Activated effector memory CD4-positive, alpha-beta T cell treated with Interleukin-2 at 50 U/mL for 16 hours (primary cell): Measurements from ENCODE around the gene TNFRSF17.

Source experiments
- DNase-seq: peaks from one replicate; pipeline ENCODE4 v3.0.0-alpha.2; 2020

Gene TNFRSF17

DNA sequence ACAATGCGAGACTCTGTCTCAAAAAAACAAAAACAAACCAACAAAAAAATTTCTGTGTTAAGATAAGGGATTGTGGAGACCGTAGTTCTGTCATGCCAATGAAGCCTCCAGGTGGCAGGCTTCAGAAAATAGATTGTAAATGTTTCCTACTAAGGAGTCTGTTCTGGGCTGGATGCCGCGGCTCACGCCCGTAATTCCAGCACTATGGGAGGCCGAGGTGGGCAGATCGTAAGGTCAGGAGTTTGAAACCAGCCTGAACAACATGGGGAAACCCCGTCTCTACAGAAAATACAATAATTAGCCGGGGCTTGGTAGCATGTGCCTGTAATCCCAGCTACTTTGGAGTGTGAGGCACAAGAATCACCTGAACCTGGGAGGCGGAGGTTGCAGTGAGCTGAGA, 7.1 kb downstream of the TNFRSF17 start:
- no peak for DNase-seq

DNA sequence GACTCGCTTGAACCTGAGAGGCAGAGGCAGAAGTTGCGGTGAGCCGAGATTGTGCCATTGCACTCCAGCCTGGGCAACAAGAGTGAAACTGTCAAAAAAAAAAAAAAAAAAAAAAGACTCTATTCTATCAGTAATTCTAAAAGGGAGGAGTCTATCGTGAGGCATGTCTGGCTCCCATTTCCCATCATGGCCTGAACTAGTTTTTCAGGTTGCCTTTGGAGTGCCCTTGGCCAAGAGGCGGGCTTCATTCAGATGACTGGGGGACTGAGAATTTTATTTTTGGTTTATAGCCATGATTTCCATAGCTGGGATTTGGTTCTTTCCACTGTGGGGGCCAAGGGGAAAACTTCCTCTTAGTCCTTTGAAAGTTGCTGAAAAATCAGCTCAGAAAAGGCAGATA, 8.1 kb downstream of the TNFRSF17 start:
- DNase-seq = no peak

GRCh38 chr16:11976850-11977375, 11.9 kb downstream of the TNFRSF17 start:
- no peak for DNase-seq

GRCh38 chr16:11977376-11978041, 12.5 kb downstream of the TNFRSF17 start:
- DNase-seq = no peak

GRCh38 chr16:11978080-11978479, 13.1 kb downstream of the TNFRSF17 start:
- no peak for DNase-seq

- DNase-seq = no peak
Measured at GRCh38 chr16:11979013-11979672, 14.1 kb downstream of the TNFRSF17 start.

GRCh38 chr16:11980136-11980844, 15.3 kb downstream of the TNFRSF17 start:
- DNase-seq = no peak

GRCh38 chr16:11985250-11985649, 20.2 kb downstream of the TNFRSF17 start:
- DNase-seq = no peak

- no peak for DNase-seq
Measured at GRCh38 chr16:11986521-11987057, 21.6 kb downstream of the TNFRSF17 start.

GRCh38 chr16:11988258-11988978, 23.4 kb downstream of the TNFRSF17 start:
- no peak for DNase-seq

GRCh38 chr16:11990702-11991390, 25.8 kb downstream of the TNFRSF17 start:
- no peak for DNase-seq

DNA sequence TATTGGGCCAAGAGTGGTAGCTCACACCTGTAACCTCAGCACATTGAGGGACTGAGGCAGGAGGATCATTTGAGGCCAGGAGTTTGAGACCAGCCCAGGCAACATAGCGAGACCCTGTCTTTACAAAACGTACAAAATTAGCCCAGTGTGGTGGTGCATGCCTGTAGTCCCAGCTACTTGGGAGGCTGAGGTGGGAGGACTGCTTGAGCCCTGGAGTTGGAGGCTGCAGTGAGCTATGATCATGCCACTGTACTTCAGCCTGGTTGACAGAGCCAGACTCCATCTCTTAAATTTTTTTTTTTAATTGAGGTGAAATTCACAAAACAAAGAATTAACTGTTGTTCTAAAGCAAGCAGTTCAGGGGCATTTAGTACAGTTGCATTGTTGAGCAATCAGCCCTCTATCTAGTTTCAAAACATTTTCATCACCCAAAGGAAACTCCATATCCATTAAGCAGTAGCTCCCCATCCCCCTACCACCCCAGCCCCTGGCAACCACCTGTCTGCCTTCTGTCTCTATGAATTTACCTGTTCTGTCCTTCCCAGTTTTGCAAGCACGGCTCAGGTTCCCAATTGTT, 27.1 kb downstream of the TNFRSF17 start:
- no peak for DNase-seq

DNA sequence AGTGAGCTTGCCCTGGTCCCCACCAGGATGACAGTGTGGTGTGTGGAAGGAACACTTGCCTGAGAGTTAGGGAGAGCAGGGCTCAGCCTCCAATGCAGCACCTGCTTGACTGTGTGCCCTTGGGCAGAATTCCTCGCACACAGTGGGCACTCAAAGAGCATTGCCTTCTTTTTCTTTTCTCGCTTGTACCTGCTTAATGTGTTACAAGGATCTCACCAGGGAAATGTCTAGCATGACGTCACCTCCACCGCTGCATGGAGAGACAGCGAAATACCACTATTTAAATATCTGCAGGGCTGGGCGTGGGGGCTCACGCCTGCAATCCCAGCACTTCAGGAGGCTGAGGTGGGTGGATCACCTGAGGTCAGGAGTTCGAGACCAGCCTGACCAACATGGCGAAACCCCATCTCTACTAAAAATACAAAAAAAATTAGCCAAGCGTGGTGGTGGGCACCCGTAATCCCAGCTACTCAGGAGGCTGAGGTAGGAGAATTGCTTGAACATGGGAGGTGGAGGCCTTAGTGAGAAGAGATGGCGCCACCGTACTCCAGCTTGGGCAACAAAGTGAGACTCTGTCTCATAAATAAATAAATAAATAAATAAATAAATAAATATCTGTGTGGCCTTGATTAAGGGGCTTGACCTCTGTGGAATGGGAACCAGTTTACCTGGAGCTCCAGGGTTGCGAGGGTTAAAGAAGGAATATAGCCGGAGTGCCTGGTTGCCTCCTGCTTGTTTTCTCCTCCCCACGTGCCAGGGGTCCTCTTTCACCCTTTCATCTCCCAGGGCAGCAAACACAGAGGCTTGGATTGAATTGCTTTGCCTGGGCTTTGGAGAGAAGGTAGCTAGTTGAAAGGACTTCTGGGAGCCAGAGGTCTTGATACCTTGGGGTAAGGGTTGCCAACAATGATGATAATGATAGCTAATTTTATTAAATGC, 27.8 kb downstream of the TNFRSF17 start:
- DNase-seq = no peak

DNA sequence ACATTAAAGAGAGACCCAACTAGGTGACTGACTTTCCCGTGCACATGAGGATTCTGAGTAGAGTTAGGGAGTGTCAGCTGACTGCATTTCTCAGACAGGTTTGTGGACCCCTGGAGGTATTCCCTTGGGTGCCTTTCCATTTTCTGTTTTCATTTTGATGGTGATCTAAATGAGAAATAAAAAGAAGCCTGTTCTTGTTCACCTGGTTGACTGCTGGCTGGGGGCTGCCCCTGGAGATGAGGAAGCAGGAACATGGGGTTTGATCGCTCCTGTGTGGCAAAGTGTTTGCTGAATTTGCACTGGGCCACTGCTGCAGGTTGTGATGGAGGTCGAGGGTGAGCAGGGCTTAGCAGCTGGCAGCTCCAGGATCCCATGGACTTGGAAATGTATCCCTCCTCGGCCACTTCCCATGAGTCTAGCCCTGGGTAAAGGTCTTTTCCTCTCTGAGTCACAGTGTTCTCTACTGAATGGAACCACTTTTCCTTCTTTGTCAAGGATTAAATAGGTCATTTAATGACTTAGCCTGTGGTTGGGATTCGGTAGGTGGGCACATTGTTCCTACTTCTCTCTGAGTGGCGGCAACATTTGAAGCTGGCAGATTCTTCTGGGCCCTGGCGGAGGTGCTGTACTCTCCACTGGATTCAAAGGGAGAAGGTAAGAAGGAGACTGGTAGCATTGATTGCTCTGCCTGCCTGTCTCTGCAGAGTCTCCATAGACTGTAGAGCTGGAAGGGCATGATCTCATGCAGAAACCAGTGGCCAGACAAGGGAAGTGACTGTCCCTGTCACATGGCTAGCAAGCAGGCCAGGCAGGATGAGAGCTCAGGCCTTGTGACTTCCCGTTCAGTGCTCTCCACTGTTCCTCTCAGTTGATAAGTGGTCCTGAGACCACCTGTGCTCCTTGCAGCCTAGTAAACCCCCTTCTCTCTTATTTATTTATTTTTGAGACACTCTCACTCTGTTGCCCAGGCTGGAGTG, 29.4 kb downstream of the TNFRSF17 start:
- DNase-seq = no peak

DNA sequence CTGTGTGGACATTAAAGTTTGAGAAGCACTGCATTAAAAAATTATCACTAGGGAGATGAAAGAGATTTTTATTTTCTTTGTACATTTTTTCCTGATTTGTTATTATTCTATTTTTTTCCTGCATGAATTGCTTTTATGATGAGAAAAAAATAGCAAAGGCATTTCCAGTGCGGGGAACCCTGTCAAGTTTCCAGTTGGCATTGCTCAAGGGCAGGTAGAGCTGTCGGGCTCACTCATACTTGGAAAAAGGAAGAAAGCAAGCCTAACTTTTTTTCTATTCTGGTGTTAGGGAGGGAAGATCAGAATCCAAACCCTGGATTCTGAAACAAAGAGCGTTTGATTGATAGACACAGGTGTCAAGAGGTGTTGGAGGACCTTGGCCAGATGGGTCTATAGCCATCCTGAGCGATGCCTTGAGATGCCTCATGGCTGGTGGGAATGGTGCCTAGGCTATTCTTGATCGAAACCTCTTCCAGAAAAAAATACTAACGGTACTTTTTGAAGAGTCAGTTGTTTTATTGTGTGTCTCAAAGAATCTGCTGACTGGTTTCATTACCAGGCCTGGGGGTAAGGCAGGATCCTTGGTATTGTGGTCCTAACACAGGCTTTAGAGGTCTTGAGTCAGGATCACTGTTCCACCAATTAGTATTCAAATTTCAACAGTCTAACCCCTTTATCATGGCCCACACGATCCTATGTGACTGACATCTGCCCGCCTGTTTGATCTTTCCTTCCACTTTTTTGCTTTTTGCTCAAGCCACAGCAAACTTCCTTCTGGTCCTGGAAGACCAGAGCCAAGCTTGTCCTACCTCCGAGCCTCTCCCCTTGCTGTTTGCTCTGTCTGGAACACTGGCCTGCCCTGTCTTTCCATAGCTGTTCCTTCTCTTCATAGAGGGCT, 31.7 kb downstream of the TNFRSF17 start:
- no peak for DNase-seq

- no peak for DNase-seq
Measured at GRCh38 chr16:12000032-12000431, 35.0 kb downstream of the TNFRSF17 start.

DNA sequence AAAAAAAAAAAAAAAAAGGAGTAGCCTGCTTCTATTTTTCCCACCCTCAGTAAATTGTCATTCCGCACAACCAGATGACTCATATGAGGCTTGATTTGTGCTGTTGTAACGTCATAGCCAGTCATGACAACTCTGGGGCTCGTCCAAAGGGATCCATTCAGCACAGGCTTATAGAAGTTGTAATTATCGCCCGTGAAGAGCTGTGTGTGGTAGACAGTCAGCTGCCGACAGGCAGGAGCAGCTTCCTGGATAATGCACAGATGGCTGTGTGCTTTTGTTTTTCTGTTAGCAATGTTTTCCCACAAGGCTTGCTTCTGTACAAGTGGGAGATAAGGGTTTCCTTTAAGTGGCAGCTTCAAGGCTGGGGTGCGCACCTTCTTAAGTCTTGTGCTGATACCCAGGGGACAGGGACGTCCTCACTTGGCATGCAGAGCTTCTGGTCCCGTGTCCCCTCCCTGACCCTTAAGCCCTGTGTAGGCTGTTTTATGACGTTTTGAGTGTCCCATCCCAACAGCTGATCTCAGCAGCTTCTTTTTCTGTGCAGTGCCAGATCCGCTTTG, 37.5 kb downstream of the TNFRSF17 start:
- DNase-seq = no peak

DNA sequence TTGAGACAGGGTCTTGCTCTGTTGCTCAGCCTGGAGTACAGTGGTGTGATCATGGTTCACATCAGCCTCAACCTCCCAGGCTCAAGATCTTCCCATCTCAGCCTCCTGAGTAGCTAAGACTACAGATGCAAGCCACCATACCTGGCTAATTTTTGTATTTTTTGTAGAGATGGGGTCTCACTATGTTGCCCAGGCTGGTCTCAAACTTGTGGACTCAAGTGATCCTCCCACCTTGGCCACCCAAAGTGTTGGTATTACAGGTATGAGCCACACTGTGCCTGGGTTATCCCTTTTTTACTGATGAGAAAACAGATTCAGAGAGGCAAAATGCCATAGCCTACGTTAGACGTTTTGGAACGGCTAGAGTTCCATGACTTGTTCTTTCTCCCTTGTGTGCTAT, 41.6 kb downstream of the TNFRSF17 start:
- no peak for DNase-seq
